Effector CD8-positive, alpha-beta T cell (primary cell): ENCODE measurements around the gene NRXN3.

Experiments used
- DNase-seq: peaks from one replicate; lab custom pipeline; 2025; lab: John Stamatoyannopoulos, UW

Gene NRXN3

DNA sequence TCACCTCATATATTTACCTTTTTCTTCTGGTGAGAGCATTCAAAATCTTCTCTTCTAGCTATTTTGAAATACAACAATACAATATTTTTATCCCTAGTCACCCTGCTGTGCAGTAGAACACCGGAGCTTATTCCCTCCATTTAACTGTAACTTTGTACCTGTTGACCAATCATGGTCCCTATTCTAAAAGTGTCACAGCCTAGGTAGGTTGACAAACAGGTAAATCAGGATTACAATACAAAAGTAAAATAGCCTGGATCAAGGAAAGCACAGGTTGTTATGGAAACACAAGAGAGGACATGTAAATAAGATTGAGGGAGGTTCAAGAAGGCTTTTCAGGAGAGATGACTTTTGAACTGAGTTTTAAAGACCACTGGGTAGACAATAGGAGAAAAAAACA, 1370.2 kb downstream of the NRXN3 start:
- no peak for DNase-seq

DNA sequence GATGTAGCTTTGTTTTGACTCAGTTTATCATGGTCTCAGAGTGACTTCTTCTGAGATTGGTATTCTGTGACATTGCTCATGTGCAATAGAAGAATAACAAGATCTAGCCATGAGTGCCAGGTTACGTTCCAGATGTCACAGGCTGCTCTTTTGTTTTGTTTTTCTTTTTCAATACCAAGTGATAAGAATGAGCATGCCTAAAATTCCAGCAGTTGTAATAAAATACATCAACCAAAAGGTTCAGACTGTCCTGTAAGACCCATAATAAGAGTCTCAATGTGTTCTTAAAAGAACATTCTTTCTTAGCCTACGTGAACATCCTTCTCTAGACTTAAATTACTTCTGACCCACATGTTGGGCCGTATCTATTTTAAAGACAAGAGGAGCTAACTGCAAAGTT, 1371.9 kb downstream of the NRXN3 start:
- no peak for DNase-seq

DNA sequence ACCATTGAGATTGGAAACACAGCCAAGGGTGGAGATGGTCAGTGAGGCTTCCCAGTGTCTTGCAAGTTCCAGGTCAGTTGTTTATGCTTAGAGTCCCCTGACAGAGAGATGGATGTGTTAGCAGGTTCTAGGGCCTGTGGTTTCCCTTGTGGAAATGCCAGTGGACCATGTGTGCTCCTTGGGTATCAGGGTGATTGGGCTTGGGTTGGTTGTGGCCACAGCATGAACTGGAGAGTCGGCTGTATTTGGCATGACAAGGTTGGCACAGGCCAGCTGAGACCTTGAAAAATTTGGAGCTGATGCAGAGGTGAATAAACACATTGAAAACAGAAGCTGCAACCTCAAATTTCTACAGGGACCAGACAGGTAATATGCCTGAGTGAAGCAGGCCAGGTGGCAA, 1373.2 kb downstream of the NRXN3 start:
- no peak for DNase-seq

DNA sequence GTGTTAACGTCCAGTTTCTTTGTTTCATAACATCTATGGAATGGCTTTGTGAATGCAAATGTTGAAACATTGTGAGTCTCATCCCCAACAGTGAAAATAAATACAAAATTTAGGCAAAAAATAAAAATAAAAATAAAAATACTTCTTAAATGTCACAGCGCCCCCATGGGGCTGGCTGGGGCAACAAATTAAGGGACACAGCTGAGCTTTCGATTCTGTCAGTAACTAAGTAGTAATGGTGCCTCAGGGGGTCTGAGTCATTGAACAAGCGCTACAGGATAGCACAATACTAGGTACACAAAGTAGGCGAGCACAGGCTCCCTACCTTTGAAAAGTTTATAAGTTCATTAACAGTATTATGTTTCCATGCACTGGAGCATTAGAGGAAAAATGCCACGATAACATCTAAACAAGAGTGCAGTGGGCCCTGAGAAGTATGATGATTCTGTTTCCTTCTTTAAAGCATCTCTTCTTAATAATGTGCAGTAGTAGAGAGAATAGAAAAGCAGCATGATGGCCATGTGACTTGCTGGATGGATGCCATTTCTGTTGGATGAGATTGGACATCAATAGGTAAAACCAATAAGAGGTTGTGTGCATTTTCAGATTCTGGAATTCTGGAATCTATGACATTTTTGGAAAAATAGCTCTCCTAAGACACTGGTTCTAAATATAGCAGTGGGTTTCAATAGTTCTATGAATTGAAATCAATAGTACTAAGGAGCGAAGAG, 1374.0 kb downstream of the NRXN3 start:
- DNase-seq, result no peak

DNA sequence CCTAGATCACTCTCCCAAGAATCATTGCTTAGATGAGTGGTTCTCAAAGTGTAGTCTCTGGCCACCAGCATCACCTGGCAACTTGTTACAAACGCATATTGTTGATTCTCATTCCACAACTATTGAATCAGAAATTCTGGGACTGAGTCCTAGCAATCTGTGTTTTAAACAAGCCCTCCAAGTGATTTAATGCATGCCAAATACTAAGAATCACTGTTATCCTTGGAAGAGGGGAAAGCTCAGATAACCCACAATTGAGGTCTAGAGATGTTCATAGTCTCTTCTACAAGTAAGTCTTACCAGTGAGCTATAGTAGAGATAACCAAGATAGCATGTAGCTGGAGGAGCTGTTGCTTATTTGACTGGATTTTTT, 1374.5 kb downstream of the NRXN3 start:
- DNase-seq, result no peak

DNA sequence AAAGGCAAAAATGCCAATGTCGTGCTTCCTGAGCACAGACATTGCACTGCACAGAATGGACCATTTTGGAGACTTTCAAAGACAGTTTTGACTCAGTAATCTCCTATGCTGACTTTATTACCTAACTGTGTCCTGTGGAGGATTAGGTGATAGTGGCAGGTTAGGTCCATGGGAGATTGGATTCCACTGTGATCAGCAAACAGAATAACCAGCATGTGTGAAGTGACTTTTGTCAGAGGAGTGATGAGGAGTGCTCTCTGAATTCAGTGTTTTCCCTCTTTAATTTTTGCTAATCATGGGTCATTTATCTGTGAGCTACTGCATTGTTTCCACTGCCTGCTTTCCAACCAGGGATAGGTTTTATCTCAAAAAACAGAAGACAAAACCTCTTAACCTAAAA, 1378.7 kb downstream of the NRXN3 start:
- no peak for DNase-seq

DNA sequence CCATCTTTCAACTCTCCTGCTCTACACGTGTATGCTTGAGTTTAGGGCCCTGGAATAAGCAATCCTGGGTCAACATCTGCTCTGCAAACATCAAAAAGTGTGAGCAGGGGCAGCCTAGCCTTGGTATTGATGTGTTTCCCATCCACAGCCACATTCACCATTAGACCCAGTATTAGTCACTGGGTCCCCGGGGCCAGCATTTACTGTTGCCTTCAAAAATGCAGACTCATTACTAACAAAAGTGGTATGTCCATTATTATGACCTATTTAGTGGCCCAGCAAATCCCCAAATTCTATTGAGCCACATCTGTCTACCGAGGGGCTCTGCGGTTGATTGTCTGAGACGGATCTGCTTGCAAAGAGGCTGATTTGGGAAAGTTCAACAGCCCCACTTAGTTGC, 1379.3 kb downstream of the NRXN3 start:
- no peak for DNase-seq

DNA sequence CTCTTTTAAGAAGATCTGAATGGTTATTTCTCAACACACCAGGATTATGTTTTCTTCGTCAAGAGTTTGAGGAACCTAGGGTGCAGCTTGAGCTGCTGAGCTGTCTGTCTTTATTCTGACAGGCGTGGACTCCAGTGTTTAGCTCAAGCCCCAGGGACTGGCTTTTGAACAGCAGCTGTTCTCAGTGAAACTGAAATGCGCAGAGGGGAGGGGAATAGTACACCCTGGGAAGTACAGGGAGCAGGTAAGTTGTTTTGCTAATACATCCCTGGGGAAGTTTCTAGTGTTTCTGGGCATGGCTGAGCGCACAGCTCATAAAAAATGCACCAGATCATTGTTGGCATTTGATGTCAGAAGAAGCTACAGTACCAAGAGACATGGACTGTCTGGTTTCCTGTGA, 1381.3 kb downstream of the NRXN3 start:
- DNase-seq, result no peak

DNA sequence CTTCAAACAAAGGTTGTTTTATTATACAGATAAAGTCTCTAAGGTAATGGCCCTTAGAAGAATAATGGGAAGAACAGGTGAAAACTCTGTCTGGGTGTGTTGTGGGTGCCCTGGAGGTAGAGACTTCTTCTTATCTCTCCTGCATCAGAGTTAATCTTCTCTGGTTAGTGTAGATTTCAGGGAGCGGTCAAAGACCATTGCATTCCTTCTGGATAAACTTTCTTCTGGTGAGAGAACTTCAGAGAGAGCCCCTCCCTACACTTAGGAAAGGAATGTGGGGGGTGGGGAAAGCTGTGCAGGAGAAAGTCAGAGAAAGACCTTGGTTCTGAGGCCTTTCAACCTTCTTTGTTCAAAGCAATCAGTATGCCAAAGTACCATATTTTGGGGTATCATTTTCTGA, 1382.6 kb downstream of the NRXN3 start:
- DNase-seq, result no peak

DNA sequence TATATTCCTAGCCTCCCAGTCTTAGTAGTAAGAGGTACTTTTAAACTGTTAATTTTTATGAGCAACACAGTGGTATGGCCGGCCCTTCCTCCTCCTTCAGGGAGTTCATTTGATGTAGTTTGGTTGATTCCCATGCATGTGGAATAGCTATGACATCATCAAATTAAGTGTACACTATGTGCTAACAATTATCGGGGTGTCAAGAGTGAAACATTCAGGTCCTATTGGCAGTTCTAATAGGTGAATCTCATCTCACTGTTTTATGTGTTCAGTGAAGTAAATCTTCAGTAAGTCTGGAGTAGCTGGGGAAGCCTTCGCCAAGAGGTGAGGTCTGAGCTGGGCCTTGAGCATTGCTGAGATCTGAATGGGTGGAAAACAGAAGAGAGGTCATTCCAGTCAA, 1384.6 kb downstream of the NRXN3 start:
- no peak for DNase-seq

DNA sequence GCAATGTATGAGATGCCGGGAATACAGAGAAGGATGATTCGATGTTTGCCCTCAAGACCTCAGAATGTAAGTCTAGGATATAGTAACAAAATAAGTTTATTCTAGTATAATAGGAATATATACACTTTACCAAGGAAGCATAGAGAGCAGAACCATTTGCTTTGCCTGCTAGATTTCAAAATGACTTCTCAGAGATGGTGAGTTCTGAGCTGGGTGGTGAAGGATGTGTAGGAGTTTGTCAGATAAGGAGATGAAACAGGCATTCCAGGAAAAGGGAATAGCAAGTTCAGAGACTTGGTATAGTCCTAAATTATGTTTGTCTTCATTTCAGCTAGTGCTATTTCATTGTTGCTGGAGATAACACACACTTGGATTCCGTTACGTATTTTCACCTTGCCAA, 1385.3 kb downstream of the NRXN3 start:
- DNase-seq, result no peak

DNA sequence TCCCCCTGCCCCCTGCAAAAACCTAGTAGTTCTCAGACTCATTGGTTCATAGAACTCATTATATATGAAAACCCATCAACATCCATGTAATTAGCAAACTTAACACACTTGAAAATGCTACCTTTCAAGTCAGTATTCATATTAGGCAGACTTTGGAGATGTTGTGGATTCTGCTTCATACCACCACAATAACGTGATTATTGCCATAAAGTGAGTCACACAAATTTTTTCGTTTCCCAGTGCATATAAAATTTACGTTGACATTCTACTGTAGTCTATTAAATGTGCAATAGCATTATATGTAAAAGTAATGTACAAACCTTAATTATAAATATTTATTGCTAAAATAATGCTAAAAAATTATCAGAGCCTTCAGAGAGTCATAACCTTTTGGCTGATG, 1387.1 kb downstream of the NRXN3 start:
- no peak for DNase-seq

DNA sequence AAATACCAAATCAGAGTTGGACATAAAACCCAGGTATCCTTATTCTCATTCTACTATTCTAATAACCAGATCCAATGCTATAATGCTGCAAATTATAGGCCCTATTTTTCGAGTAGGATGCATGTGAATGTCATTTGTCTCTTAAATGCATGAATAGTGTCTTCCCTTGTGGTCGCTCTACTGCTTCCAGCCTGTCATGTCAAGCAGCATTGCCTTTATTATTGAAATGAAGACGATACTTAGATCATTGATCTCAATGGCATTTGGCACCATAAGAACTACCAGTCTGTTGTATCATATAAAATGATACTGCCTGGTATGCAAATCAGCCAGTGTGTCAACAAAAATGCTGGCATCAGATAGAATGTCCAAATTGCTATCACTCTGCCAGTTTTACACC, 1392.0 kb downstream of the NRXN3 start:
- DNase-seq, result no peak

DNA sequence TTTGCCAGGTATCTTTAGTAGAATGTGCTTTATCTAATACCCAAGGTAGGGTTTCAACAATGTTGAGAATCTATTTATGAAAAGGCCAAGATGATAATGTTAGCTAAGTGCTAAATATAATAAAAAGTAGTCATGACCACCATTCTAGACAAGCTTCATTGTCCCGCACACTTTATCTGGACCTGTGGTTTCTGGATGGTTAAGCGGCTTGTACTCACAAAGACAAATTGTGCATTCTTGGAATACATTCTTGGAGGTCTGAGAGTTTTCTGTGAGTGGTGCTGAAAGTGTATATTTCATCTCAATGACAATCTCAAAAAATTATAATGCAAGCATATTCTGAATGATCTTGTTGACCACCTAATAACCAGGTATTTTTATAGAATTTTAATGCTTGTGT, 1394.2 kb downstream of the NRXN3 start:
- DNase-seq, result no peak

DNA sequence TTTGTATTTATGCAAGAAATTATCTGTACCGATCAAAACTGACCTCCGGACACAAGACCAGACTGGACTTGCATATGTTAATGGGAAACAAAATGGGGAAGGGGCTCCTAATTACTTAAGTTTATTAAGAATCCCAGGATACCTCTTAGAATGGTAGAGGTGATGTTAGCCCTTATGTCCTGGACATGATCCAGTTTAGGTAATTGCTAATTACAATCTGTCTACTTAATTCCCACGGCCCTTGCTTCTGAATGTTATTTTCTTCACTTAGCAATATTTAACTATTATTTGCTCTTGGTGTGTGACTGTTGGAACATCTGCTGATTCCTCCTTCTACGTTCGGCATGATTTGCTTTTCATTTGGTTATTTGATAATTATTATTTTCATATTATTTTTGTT, 1397.1 kb downstream of the NRXN3 start:
- DNase-seq, result no peak

DNA sequence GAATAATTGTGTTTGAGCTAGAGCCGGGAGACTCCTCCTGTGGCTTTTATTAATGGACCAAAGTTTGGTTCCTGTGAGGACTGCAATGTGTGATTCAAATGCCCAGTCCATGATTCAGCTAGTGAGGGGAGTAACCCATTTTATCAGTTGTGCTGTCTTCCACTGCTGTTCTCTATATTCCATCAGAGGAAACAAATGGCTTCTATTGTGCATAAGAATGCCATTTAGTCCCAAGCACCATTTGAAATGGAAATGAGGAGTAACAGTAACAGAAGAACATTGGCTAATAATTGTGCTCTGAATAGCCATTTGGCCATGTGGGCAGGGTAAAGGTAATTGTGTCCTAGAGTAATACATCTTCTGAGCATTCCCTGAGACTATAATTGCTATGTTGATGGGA, 1398.4 kb downstream of the NRXN3 start:
- no peak for DNase-seq

DNA sequence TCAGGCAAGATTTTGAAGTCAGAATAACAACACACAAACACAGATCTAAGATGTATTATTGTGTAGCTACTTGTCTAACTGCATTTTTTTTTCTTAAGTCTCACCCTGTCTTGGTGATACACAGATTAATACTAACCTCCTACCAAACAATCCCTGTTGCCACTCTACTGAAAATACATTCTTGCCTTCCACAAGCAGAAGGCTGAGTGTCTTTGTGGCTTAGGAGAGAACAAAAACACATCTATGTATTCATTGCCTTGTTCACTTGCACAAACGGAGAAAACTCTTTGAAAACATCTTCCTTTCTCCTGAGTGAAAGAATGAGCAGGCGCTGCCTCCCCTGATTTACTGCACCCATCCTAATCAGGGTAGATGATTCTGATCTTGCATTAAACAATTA, 1398.9 kb downstream of the NRXN3 start:
- DNase-seq, result no peak

DNA sequence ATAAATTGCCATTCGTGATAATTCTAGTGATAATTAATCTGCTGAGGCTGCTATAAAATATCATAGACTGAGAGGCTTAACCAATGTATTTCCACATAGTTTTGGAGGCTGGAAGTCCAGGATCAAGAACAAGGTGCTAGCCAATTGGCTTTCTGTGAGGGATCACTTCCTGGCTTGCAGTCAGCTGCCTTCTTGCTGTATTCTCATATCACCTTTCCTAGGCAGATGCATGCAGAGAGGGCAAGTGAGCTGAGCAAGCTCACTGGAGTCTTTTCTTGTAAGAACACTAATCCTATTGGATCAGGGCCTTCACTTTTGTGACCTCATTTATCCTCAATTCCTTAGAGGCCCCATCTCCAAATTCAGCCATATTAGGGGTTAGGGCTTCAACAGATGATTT, 1400.5 kb downstream of the NRXN3 start:
- DNase-seq, result no peak

DNA sequence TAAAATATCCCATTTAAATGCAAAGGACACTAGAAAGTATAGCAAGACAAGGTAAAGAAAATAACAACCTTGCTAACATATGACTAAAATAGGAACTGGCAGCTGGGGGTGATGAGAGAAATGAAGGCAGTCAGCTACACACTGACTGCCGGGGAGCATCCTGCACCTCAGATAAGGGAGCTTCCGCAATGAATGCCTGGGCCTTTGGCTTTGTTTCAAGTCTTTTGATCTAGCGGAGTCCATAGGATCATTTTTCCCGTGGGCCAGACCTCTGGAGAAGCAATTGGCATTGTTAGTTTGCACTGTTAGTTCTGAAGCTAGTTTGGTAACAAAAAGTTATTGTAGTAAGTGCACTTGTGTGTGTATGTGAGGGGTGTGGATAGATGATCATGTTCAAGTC, 1401.2 kb downstream of the NRXN3 start:
- DNase-seq, result no peak

DNA sequence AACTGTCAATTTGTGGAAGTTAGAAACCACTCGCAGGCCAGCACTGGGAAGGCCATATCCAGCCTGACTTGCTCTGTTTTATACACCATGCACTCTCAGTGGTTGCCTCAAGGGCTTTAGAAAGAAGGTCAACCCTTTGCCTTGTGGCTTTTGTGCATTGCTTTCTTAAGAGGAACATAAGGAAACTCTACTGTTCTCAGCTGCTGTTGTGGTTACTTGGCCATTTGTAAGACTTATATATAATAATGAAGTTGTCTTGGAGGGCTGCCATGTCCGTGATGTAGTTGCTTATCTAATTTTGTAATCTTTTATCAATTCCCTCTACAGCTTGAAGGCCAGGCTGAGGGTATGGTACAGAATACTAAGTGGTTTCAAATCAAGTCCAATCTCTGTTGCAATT, 1403.3 kb downstream of the NRXN3 start:
- DNase-seq, result no peak

DNA sequence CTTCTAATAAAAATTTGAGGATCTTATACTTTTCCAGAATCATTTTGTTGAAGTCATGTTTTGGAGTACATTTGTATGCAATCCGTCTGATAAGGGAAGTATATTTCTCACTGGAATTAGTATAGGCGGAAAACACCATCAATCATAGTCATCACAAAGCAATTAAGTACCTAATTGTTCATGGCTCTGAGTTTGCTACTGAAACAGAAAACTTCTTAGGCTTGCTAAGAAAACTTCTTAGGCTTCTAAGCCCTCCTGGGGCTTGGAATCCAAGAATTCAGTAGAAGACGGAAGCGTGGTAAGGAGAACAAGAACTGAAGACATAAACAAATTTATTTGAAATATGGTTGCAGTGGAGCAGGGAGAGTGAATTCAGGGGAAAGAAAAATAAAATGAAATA, 1404.9 kb downstream of the NRXN3 start:
- DNase-seq, result no peak

DNA sequence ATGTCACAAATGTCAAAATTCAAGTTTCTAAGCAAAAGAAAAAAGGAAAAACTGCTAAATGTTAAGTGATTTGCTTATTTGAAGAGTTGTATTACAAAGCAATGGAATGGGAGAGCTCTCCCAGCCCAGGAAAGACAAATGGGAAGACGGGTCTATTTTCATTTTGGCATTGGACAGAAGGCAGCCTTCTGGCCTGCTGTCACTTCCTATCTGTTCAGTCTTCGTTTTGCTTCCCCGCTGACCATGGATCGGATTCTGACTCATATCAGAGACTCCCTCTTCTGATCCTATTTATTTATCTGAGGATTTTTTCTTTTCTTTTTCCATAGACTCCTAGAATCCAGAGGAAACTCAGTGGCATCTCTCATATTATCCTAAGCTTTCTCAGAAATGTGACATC, 1406.3 kb downstream of the NRXN3 start:
- no peak for DNase-seq

DNA sequence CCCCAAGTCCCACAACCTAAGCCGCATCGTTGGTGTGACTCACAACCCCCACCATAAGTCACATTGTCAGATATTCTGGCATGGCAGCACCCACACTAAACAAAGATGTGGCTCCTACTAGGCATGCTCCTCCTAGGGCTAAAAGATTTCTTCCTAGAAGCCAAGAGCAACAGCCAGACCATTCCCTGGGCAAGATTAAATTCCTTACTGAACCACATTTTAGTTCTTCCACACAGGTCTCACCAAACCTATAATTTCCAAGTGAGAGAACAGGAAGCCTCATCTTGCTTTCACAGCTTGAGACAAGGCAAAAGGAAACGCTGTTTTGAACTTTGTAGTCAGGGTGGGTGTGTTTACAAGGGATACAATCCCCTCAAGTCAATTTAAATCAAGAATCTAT, 1408.3 kb downstream of the NRXN3 start:
- no peak for DNase-seq

DNA sequence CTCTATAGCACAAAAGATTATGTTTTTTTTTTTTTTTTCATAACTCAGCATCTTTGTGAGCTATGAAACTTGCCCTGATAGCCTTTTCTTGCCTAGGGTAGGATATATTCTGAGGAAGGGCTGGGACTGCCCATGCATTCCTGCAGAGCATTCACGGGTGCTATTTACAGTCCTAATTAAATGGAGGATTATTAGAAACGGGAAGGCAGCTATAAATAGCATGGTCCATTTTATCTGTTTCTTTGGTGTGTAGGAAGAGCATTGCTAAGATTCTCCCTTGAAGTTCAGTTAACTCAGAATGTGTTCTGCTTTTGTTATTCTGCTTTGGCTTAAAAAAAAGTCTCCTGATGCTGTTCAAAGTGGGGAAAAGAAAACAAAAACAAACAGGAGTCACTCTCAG, 1410.2 kb downstream of the NRXN3 start:
- no peak for DNase-seq

DNA sequence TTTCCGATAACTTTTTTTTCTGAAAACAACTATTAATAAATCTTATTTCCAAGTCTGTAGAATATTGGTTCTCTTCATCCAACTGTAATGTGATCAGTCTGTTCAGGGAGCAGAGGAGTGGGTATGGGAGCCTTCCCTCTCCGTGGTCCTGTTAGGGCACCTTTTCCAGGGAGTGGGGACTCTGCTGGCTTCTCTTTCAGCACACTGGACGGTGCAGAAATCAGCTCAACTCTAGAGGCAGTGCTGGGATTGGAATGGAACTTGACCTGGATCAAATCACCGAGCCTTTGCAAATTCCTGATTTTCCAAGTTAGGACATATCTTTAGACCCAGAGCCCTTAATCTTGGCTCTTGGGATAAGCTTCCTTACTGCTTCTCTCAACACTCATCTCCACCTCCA, 1410.7 kb downstream of the NRXN3 start:
- DNase-seq, result no peak
